KBM-7 (cell line): ENCODE data around the gene MRPL49.

ENCODE experiments used
- DNase-seq: peaks from one replicate; pipeline ENCODE4 v3.0.0-alpha.2; 2015
- in situ Hi-C: fragments of 300-500 bp; cut with MboI; formaldehyde crosslinking; loops from 2 replicates; pipeline ENCODE4 v1.14.3; 2020; ENCODE audit warnings: low sequenced_read_pairs, low pct_unique_long_range_greater_than_20kb, mixed read lengths

Gene MRPL49

GRCh38 chr11:65121865-65122696 is at the start of gene MRPL49, which contains the start of gene FAU:
Gene MRPL49 (plus strand): TSS chr11:65122321. CDS start chr11:65122347, 26 bp downstream.
Gene FAU (minus strand): TSS chr11:65122134. CDS start chr11:65121813, 321 bp downstream.
- in situ Hi-C loops: no loop called here

GRCh38 chr11:65072631-65072966 is 49.5 kb upstream of the MRPL49 start:
- no peak for DNase-seq
- in situ Hi-C loops: no loop called here

More at GRCh38 chr11:65121865-65122696, at the start of gene MRPL49, which contains the start of gene FAU:
- peak; percentile 98 for DNase-seq

GRCh38 chr11:65077451-65077850 is 44.7 kb upstream of the MRPL49 start:
- no peak for DNase-seq
- in situ Hi-C loops: no loop called here

- peak; percentile 74 for DNase-seq
- in situ Hi-C loops: no loop called here
Observed at GRCh38 chr11:65078151-65078550, 44.0 kb upstream of the MRPL49 start.

- DNase-seq: no peak
- in situ Hi-C loops: no loop called here
Observed at GRCh38 chr11:65078786-65079342, 43.3 kb upstream of the MRPL49 start.

- in situ Hi-C loops: no loop called here
- no peak for DNase-seq
Observed at GRCh38 chr11:65083134-65083833, 38.8 kb upstream of the MRPL49 start.

- peak; percentile 97 for DNase-seq
- in situ Hi-C loops: no loop called here
Observed at GRCh38 chr11:65083834-65084597, 38.1 kb upstream of the MRPL49 start, which contains the start of the genes CDCA5 and ZFPL1. Gene CDCA5 (minus strand): TSS chr11:65084040. CDS start chr11:65083978, 62 bp downstream. Gene ZFPL1 (plus strand): TSS chr11:65084222. CDS start chr11:65084699, 477 bp downstream.

GRCh38 chr11:65084598-65085375 is 37.3 kb upstream of the MRPL49 start:
- in situ Hi-C loops: no loop called here
- no peak for DNase-seq

- in situ Hi-C loops: no loop called here
Observed at GRCh38 chr11:65085446-65085845, 36.7 kb upstream of the MRPL49 start.

GRCh38 chr11:65086809-65087208 is 35.3 kb upstream of the MRPL49 start:
- no peak for DNase-seq
- in situ Hi-C loops: no loop called here

More at GRCh38 chr11:65085446-65085845, 36.7 kb upstream of the MRPL49 start:
- DNase-seq: no peak

GRCh38 chr11:65087216-65087615 is 34.9 kb upstream of the MRPL49 start:
- DNase-seq: no peak
- in situ Hi-C loops: no loop called here

- in situ Hi-C loops: no loop called here
- no peak for DNase-seq
Observed at GRCh38 chr11:65087827-65088226, 34.3 kb upstream of the MRPL49 start.

GRCh38 chr11:65089621-65090020 is 32.5 kb upstream of the MRPL49 start:
- in situ Hi-C loops: no loop called here
- no peak for DNase-seq

GRCh38 chr11:65090628-65091027 is 31.5 kb upstream of the MRPL49 start:
- in situ Hi-C loops: no loop called here
- DNase-seq: no peak

- DNase-seq: no peak
- in situ Hi-C loops: no loop called here
Observed at GRCh38 chr11:65095427-65095826, 26.7 kb upstream of the MRPL49 start.

- peak; percentile 91 for DNase-seq
- in situ Hi-C loops: no loop called here
Observed at GRCh38 chr11:65095974-65096806, 25.9 kb upstream of the MRPL49 start, which contains the start of gene VPS51. Gene VPS51 (plus strand): TSS chr11:65096214. CDS start chr11:65096251, 37 bp downstream.

- in situ Hi-C loops: no loop called here
- DNase-seq: no peak
Observed at GRCh38 chr11:65096926-65097325, 25.2 kb upstream of the MRPL49 start.
